SU-DHL-6 (cell line): ENCODE results near the gene ACAN.

Source experiments
- H2AFZ ChIP-seq: fragments of 200-600 bp; sonication (generic); 2 replicates; pipeline ENCODE4 v1.6.1; 2014; ENCODE audit warnings: low read depth, mild to moderate bottlenecking, moderate library complexity, mixed read lengths, antibody characterized with exemption, low read length; ENCODE audit not compliant: severe bottlenecking
- H3F3A ChIP-seq: fragments of 200-600 bp; shearing (Covaris generic); 2 replicates; pipeline ENCODE4 v1.6.0; 2016; ENCODE audit warnings: antibody characterized with exemption, mild to moderate bottlenecking; ENCODE audit not compliant: insufficient read depth
- H3K27ac ChIP-seq: fragments of 200-600 bp; sonication (generic); 2 replicates; pipeline ENCODE4 v1.5.1; 2016; ENCODE audit warnings: low read depth, mild to moderate bottlenecking, low read length, moderate library complexity, mixed read lengths
- H3K27me3 ChIP-seq: fragments of 200-600 bp; sonication (generic), shearing (Covaris generic); 2 replicates; pipeline ENCODE4 v1.6.0; 2014; ENCODE audit warnings: mild to moderate bottlenecking, low read length
- H3K36me3 ChIP-seq: fragments of 200-600 bp; sonication (generic); 2 replicates; pipeline ENCODE4 v1.6.1; 2014; ENCODE audit warnings: mild to moderate bottlenecking, low read length, mixed read lengths
- H3K4me2 ChIP-seq: fragments of 300-600, 200-600 bp; shearing (Covaris generic), sonication (generic); 2 replicates; pipeline ENCODE4 v1.6.0; 2014; ENCODE audit warnings: low read length, low read depth, mild to moderate bottlenecking; ENCODE audit not compliant: poor library complexity, severe bottlenecking
- H3K4me3 ChIP-seq: fragments of 200-600 bp; sonication (generic); 2 replicates; pipeline ENCODE4 v1.5.1; 2014; ENCODE audit warnings: antibody characterized with exemption, low read length, mild to moderate bottlenecking, mixed read lengths; ENCODE audit not compliant: insufficient read depth, poor library complexity, severe bottlenecking
- H3K79me2 ChIP-seq: fragments of 200-600 bp; sonication (generic); 2 replicates; pipeline ENCODE4 v1.6.1; 2014; ENCODE audit warnings: mild to moderate bottlenecking, low read length, moderate library complexity; ENCODE audit not compliant: insufficient read depth
- H3K9ac ChIP-seq: fragments of 200-600 bp; sonication (generic); 2 replicates; pipeline ENCODE4 v1.7.0; 2014; ENCODE audit warnings: mild to moderate bottlenecking, low read length
- H3K9me2 ChIP-seq: fragments of 200-600 bp; sonication (generic); replicated peaks from 2 replicates; pipeline ENCODE4 v1.6.1; 2014; ENCODE audit warnings: low read length; ENCODE audit not compliant: insufficient read depth
- H3K9me3 ChIP-seq: fragments of 200-600 bp; sonication (generic); 2 replicates; pipeline ENCODE4 v1.6.1; 2014; ENCODE audit warnings: low read length, mixed read lengths; ENCODE audit not compliant: insufficient read depth
- H4K20me1 ChIP-seq: fragments of 200-600 bp; sonication (generic); 2 replicates; pipeline ENCODE4 v1.6.1; 2014; ENCODE audit warnings: low read depth, mild to moderate bottlenecking, antibody characterized with exemption, low read length, moderate library complexity, mixed read lengths
- CTCF ChIP-seq: fragments of 200-600 bp; sonication (generic); IDR thresholded peaks from one replicate; pipeline ENCODE4 v1.5.1; 2017; ENCODE audit warnings: antibody characterized with exemption, mild to moderate bottlenecking, low read length, moderate library complexity; ENCODE audit not compliant: insufficient read depth, poor library complexity, severe bottlenecking
- EZH2phosphoT487 ChIP-seq: fragments of 200-600 bp; sonication (generic), shearing (Covaris generic); conservative IDR thresholded peaks from 2 replicates; pipeline ENCODE4 v1.6.1; 2018; ENCODE audit warnings: mild to moderate bottlenecking, antibody characterized with exemption, low read length, moderate library complexity, mixed read lengths

The ACAN gene

GRCh38 chr15:88908123-88908522 lies 104.9 kb downstream of the ACAN start:
- TF ChIP-seq CTCF (no peak), EZH2phosphoT487 (no peak)
- Histone ChIP-seq H3K36me3 (no peaks in the 10 kb centered on the region), H3K27ac (no peak overlapping the region), H3K79me2 (no peaks in the 10 kb centered on the region), H3K9me2 (no peaks in the 10 kb centered on the region), H3K9ac (no peak overlapping the region), H3F3A (no peaks in the 10 kb centered on the region), H3K9me3 (no peaks in the 10 kb centered on the region), H3K27me3 (no peaks in the 10 kb centered on the region), H2AFZ (no peak overlapping the region), H4K20me1 (no peaks in the 10 kb centered on the region), H3K4me2 (no peak overlapping the region), H3K4me3 (no peak overlapping the region)

- Histone ChIP-seq H2AFZ (no peak overlapping the region), H3K36me3 (no peaks in the 10 kb centered on the region), H3K27me3 (no peaks in the 10 kb centered on the region), H3K9me2 (no peaks in the 10 kb centered on the region), H3F3A (no peaks in the 10 kb centered on the region), H3K4me2 (no peak overlapping the region), H3K27ac (no peak overlapping the region), H4K20me1 (no peaks in the 10 kb centered on the region), H3K9me3 (no peaks in the 10 kb centered on the region), H3K4me3 (no peak overlapping the region), H3K9ac (no peak overlapping the region), H3K79me2 (no peaks in the 10 kb centered on the region)
- TF ChIP-seq EZH2phosphoT487 (no peak), CTCF (no peak)
These were observed 105.7 kb downstream of the ACAN start for GRCh38 chr15:88908697-88909621.

- TF ChIP-seq EZH2phosphoT487, result no peak
- TF ChIP-seq CTCF, result no peak
- H4K20me1 ChIP-seq, result no peaks in the 10 kb centered on the region
- no peak overlapping the region for H3K9ac ChIP-seq
- no peak overlapping the region for H2AFZ ChIP-seq
- H3K79me2 ChIP-seq, result no peaks in the 10 kb centered on the region
- H3K36me3 ChIP-seq, result no peaks in the 10 kb centered on the region
- H3F3A ChIP-seq, result no peaks in the 10 kb centered on the region
- no peak overlapping the region for H3K4me2 ChIP-seq
- H3K4me3 ChIP-seq, result no peak overlapping the region
- no peaks in the 10 kb centered on the region for H3K27me3 ChIP-seq
- no peaks in the 10 kb centered on the region for H3K9me3 ChIP-seq
- no peak overlapping the region for H3K27ac ChIP-seq
- no peaks in the 10 kb centered on the region for H3K9me2 ChIP-seq
These were observed 107.0 kb downstream of the ACAN start for GRCh38 chr15:88909956-88910831.
